GM18951 (cell line): ENCODE measurements around the gene SLC43A3.
"Not testable (repeated sequence)": the region's sequence is repeated elsewhere in the genome, so short reads cannot be mapped to it uniquely, and the experiment has no call there.

Experiments
- POLR2A ChIP-seq: IDR thresholded peaks from 4 replicates; pipeline ENCODE4 v1.6.1; 2011; ENCODE audit warnings: mild to moderate bottlenecking; ENCODE audit not compliant: insufficient read length, insufficient read depth; ENCODE audit errors: extremely low read depth
- in situ Hi-C: fragments of 300-500 bp; cut with MboI; formaldehyde crosslinking; loops from one replicate; pipeline ENCODE4 v1.12.0; 2022; ENCODE audit warnings: low sequenced_read_pairs, mixed read lengths, inconsistent platforms; ENCODE audit not compliant: unreplicated experiment

The SLC43A3 gene

DNA sequence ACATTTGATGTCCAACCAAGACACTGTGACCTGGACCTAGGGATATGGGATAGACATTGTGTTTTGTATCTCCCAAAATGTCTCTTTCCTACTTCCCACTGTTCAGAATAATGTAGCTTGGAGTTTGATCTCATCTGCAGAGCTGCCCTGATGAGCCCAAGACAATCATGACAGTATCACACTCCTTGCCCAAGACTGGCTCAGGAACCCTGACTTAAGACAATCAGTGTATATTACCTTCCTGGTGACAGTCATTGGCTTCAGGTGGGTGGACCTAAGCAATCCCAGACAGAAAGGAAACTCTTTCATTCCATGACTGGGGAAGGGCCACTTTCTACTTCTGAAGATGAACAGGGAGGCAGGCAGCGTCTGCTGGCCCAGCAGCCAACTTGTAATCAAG is 19.1 kb upstream of the SLC43A3 start:
- in situ Hi-C loops, result no loop called here
- TF ChIP-seq POLR2A, result no peak

DNA sequence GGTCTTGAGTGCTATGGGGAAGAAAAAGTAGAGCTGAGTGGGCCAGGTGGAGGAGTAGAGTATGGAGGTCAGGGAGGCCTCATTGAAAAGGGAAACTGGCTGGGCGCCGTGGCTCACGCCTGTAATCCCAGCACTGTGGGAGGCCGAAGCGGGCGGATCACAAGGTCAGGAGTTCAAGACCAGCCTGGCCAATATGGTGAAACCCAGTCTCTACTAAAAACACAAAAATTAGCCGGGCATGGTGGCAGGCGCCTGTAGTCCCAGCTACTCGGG is 18.1 kb upstream of the SLC43A3 start:
- in situ Hi-C loops, result not testable (repeated sequence)

GRCh38 chr11:57444362-57445121 is 17.6 kb upstream of the SLC43A3 start:
- in situ Hi-C loops, result no loop called here
- no peak for TF ChIP-seq POLR2A

GRCh38 chr11:57440744-57441414 is 14.0 kb upstream of the SLC43A3 start:
- in situ Hi-C loops, result no loop called here
- no peak for TF ChIP-seq POLR2A

DNA sequence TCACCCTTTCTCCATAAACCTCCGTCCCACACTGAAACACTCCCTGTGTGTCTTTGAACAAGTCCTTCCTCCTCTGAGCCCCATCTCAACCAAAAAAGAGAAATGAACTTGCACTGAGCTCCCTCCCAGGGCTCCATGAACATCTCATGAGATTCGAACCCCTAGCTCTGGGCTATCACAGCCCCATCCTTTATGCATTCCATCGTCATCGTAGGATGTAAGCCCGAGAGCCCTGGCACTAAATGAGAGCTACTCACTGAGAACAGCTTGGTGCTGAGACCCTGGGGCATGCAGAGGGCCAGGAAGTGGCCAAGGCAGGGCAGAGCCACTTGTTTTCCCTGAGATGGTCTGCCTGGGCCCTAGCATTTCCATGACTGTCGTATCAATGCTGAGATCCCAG is 12.9 kb upstream of the SLC43A3 start:
- TF ChIP-seq POLR2A, result no peak
- in situ Hi-C loops, result no loop called here

GRCh38 chr11:57438345-57439285 is 11.7 kb upstream of the SLC43A3 start:
- in situ Hi-C loops, result no loop called here
- TF ChIP-seq POLR2A, result no peak

- in situ Hi-C loops, result no loop called here
These were observed 9.1 kb upstream of the SLC43A3 start for GRCh38 chr11:57436031-57436430.

DNA sequence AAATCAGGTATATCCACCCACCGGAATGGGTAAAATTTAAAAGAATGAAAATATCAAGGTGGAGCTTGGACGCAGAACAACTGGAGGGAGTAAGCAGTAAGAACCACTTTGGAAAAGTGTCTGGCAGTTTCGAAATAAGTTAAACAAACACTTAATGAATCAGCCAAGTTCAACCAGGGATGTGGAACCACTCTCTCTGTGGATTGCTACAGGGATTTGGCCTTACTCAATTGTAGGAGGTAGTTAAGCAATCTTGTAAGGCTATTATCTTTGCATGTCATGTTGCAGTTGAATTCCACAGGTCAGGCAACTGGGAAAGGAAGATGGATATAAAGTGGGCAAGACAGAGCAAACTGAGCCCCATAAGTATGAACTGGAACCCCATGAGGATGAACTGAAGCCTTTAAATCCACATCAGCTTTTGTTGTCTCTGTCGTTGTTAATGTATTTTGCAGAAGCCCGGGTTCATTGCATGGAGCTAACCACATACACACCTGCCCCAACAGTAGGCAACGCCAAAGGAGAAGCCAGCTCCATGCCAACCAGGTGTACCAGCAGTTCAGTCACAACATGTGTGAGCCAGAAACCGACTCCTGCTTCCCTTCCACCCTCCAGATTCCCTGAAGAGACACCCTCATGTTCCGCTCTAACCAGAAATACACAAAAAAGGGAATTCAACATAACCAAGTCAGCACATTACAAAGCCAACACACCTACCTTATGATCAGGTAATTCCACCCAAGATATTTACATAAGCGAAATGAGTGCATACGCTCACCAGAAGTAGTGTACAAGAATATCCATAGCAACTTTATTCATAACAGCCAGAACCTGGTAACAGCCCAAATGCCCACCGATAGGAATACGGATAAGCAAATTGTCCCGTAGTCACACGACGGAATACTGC is 8.0 kb upstream of the SLC43A3 start:
- TF ChIP-seq POLR2A, result no peak
- in situ Hi-C loops, result no loop called here

More at GRCh38 chr11:57436031-57436430, 9.1 kb upstream of the SLC43A3 start:
- TF ChIP-seq POLR2A, result no peak

DNA sequence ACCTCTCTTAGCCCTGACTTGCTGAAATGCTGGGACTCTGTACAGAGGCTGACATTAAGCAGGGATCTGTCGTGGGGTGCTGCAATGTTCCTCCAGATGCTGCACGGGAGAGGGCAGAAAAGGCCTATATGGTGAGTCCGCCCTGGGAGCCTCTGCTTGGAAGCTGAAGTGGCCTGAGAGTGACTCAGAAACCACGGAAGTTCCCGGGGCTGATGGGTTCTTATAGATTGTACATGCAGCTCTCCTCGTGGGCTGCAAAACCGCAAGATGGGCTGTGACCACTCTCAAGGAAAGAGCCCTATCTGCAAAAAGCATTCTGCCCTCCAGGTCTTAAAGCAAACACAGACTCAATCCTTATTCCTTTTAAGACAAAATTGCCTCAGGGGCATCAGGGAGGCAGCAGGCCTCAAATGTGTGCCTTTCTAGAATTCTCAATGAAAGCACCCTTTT is 5.8 kb upstream of the SLC43A3 start:
- in situ Hi-C loops, result no loop called here
- TF ChIP-seq POLR2A, result no peak

- no peak for TF ChIP-seq POLR2A
- in situ Hi-C loops, result no loop called here
These were observed 5.2 kb upstream of the SLC43A3 start for GRCh38 chr11:57432149-57432561.

- in situ Hi-C loops, result no loop called here
- TF ChIP-seq POLR2A, result no peak
These were observed 4.0 kb upstream of the SLC43A3 start for GRCh38 chr11:57430952-57431351.

DNA sequence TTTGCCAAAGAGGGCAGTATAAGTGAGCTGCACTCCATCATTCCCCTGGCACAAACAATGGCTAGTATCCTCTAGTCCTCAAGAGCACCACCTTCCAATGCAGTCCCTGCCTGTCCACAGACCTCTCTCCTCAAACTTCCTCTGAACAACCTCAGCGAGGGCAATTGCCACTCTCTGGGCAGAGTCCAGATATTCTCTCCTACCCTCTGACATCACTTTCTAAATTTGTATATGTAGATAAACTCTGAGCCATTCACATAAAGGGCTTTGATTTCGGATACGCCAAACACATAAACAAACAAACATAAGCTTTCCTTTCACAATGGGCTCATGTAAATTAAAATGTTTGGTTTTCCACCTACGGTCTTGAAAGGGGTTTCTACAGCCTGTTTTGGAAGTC is 3.0 kb upstream of the SLC43A3 start:
- in situ Hi-C loops, result no loop called here

More for the DNA sequence above, 3.0 kb upstream of the SLC43A3 start:
- no peak for TF ChIP-seq POLR2A
